Tibial nerve (tissue), 4 donors: ENCODE results near the gene PTPRK.

Source experiments
- CTCF ChIP-seq, 5 experiments: fragments of 200-600 bp in 3 of 5; fragments of 450-650 bp in 2 of 5; sonication (generic) in 3 of 5; IDR thresholded peaks; one replicate each; pipeline ENCODE4 v1.5.1; 2016 to 2019; ENCODE audit warnings: antibody characterized with exemption in 5 of 5, mild to moderate bottlenecking in 3 of 5, moderate library complexity in 2 of 5
- EP300 ChIP-seq, 2 donors: sonication (generic); formaldehyde crosslinking; IDR thresholded peaks; one replicate each; pipeline ENCODE4 v1.6.1; 2017; ENCODE audit warnings: antibody characterized with exemption in 2 of 2, mild to moderate bottlenecking in 1 of 2
- POLR2A ChIP-seq, 2 donors: fragments of 450-650 bp; IDR thresholded peaks; one replicate each; pipeline ENCODE4 v1.6.1; 2017; ENCODE audit warnings: antibody characterized with exemption in 2 of 2, mild to moderate bottlenecking in 2 of 2, moderate library complexity in 2 of 2

- TF ChIP-seq CTCF (IDR thresholded peaks at IDR 0.05) (no peak), POLR2A (IDR thresholded peaks at IDR 0.05) (no peak), EP300 (IDR thresholded peaks at IDR 0.05) (no peak)
These were observed 7.0 kb upstream of the PTPRK start for GRCh38 chr6:128527375-128527774.
